ENCODE measurements around the gene SUGCT.
"Not testable (repeated sequence)": the region's sequence is repeated elsewhere in the genome, so short reads cannot be mapped to it uniquely, and the experiment has no call there.

Gene SUGCT

DNA sequence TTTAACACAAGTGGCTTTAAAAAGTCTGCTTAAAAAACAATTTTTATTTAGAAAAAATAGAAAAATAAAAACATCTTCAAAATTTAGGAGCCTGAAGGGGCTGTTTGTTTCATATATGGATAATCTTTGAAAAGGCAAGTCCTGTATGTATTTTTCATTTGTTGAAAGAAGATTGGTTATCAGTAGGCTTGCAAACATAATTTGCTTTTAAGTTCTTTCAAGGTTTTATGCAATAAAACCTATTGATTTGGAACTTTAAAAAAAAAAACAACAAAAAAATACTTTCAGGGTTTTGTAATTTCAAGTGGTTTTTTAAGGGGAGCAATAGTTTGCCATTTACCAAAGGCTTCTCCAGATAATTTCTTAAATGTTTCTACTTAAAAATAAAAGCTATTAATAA, 36.0 kb upstream of the SUGCT start:
- TF ChIP-seq, protein P1, sequence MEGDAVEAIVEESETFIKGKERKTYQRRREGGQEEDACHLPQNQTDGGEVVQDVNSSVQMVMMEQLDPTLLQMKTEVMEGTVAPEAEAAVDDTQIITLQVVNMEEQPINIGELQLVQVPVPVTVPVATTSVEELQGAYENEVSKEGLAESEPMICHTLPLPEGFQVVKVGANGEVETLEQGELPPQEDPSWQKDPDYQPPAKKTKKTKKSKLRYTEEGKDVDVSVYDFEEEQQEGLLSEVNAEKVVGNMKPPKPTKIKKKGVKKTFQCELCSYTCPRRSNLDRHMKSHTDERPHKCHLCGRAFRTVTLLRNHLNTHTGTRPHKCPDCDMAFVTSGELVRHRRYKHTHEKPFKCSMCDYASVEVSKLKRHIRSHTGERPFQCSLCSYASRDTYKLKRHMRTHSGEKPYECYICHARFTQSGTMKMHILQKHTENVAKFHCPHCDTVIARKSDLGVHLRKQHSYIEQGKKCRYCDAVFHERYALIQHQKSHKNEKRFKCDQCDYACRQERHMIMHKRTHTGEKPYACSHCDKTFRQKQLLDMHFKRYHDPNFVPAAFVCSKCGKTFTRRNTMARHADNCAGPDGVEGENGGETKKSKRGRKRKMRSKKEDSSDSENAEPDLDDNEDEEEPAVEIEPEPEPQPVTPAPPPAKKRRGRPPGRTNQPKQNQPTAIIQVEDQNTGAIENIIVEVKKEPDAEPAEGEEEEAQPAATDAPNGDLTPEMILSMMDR (IDR thresholded peaks at IDR 0.05; ENCODE audit: control insufficient read depth, extremely low read depth, insufficient read depth) = no peak
- no peak overlapping the region for H3K4me3 ChIP-seq (ENCODE audit: low read depth, low read length)
- no peak for DNase-seq (ENCODE audit: low read depth)

DNA sequence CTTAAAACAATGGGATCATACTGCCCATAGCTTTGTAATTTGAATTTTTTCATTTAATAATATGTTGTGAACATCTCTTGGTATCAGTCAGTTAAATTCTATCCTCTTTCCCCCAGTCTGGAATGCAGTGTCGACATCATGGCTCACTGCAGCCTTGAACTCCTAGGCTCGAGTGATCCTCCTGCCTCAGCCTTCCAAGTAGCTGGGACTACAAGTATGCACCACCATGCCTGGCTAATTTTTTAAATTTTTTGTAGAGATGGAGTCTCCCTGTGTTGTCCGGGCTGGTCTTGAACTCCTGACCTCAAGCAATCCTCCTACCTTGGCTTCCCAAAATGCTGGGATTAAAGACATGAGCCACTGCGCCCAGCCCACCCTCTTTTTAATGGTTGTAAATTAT, 35.0 kb upstream of the SUGCT start:
- DNase-seq (ENCODE audit: low read depth) = no peak
- TF ChIP-seq, protein P1 (IDR thresholded peaks at IDR 0.05; ENCODE audit: control insufficient read depth, extremely low read depth, insufficient read depth) = no peak
- no peak overlapping the region for H3K4me3 ChIP-seq (ENCODE audit: low read depth, low read length)

DNA sequence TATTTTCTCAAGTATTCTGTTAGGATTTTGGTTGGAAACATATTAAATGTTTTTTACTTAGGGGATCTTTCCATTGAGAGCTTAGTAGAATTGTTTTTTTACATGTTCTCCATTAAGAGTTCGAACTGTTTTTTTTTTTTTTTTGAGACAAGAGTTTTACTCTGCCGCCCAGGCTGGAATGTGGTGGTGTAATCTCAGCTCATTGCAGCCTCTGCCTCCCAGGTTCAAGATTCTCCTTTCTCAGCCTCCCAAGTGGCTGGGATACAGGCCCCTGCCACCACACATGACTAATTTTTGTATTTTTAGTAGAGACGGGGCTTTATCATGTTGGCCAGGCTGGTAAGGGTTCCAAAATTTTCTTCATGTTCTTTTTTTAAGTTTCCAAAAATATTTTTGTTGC, 33.6 kb upstream of the SUGCT start:
- TF ChIP-seq, protein P1 (IDR thresholded peaks at IDR 0.05; ENCODE audit: control insufficient read depth, extremely low read depth, insufficient read depth) = no peak
- no peak for DNase-seq (ENCODE audit: low read depth)
- H3K4me3 ChIP-seq (ENCODE audit: low read depth, low read length) = no peak overlapping the region

DNA sequence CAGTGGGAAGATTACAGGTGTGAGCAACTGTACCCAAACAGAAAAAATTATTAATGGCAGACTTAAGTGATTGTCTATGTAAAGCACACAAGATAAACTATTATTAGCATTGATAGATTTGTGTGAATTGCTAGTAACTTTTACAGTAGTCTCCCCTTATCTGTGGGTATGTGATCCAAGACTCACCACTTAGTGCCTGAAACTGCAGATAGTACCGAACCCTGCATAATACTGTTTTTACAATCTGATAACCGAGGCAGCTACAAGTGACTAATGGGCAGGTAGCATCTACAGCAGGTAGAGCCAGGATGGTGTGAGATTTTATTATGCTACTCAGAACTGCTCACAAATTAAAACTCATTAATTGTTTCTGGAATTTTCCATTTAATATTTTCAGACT, 31.9 kb upstream of the SUGCT start:
- TF ChIP-seq, protein P1 (IDR thresholded peaks at IDR 0.05; ENCODE audit: control insufficient read depth, extremely low read depth, insufficient read depth) = no peak
- DNase-seq (ENCODE audit: low read depth) = no peak

DNA sequence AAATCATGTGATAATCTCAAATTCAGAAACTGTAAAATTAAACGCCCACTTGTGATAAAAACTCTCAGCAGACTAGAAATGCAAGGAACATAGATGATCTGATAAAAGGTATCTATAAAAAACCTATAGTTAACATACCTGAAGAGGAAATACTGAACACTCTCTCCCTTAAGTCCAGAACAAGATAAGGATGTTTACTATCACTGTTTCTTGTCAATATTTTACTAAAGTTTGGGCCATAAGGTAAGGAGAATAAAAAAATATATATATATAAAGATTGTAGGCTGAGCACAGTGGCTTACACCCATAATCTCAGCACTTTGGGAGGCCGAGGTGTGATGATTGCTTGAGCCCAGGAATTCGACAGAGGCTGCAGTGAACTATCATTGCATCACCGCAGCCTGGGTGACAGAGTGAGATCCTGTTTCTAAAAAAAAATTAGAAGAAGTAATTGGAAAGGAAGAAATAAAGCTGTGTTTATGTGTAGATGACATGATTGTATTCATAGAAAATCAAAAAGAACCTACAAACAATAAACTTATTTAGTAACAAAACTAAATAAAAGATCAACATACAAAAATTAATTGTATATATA, 28.8 kb upstream of the SUGCT start:
- peak; percentile 13 for DNase-seq (ENCODE audit: low read depth)
- TF ChIP-seq, protein P1 (IDR thresholded peaks at IDR 0.05; ENCODE audit: control insufficient read depth, extremely low read depth, insufficient read depth) = no peak

More for the DNA sequence above, 31.9 kb upstream of the SUGCT start:
- no peak overlapping the region for H3K4me3 ChIP-seq (ENCODE audit: low read depth, low read length)

DNA sequence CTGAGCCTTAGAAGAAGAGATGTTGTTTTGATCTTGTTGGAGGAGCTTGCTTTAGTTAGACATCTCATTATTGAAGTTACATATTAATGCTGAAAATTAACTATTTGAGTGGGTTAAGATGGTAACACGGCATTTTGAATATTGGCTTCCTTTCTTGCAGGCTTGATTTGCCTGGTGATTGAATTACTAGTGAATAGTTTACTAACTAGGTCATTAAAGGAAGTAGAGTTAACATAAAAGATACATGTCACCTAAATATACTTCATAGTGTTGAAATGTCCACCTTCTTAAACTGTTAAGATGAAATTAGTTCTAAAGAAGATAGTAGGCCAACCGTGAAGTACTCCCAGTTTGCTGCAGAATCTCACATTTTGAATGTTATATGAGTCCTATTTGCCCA, 18.9 kb upstream of the SUGCT start:
- TF ChIP-seq, protein P1 (IDR thresholded peaks at IDR 0.05; ENCODE audit: control insufficient read depth, extremely low read depth, insufficient read depth) = no peak
- DNase-seq (ENCODE audit: low read depth) = no peak
- H3K4me3 ChIP-seq (ENCODE audit: low read depth, low read length) = no peak overlapping the region

More for the DNA sequence above, 28.8 kb upstream of the SUGCT start:
- H3K4me3 ChIP-seq (ENCODE audit: low read depth, low read length) = no peak overlapping the region

DNA sequence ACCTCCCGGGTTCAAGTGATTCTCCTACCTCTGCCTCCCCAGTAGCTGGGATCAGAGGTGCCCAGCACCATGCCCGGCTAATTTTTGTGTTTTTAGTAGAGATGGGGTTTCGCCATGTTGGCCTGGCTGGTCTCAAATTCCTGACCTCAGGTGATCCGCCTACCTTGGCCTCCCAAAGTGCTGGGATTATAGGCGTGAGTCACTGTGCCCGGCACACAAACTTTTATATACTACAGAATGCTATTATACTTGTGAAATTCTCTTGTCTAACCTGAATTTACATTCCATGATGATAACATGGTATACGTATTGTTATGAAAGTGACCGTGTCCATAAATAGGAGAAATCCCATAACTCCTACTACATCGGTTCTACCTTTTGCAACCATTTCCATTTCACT, 17.6 kb upstream of the SUGCT start:
- DNase-seq (ENCODE audit: low read depth); H3K4me3 ChIP-seq (ENCODE audit: low read depth, low read length): not testable (repeated sequence)

DNA sequence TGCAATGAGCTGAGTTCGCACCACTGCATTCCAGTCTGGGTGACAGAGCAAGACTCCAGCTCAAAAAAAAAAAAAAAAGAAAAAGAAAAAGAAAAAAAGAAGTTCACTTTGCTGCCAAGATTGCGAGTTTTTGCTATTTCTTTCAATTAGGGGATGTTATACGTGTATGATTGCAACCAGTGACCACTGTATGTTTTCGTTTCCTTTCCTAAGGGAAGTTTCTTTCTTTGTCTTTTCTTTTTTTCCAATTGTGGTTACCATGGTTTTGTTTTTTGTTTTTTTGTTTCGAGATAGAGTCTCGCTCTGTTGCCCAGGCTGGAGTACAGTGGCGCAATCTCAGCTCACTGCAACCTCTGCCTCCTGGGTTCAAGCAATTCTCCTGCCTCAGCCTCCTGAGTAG, 16.6 kb upstream of the SUGCT start:
- DNase-seq (ENCODE audit: low read depth); H3K4me3 ChIP-seq (ENCODE audit: low read depth, low read length): not testable (repeated sequence)

All from LNCaP clone FGC (cell line).